Activated T-cell treated with anti-CD3 and anti-CD28 coated beads for 48 hours (primary cell): Measurements from ENCODE around the gene LZTS2.

Experiments used
- DNase-seq: peaks from one replicate; pipeline ENCODE4 v3.0.0-alpha.2; 2020; ENCODE audit warnings: low read depth

LZTS2 gene

GRCh38 chr10:100998991-100999741 is 442 bp upstream of the LZTS2 start:
- DNase-seq = peak; percentile 75

GRCh38 chr10:101000127-101000914 is 713 bp downstream of the LZTS2 start:
- DNase-seq = no peak

- DNase-seq = no peak
Measured at GRCh38 chr10:101000915-101001658, 1.5 kb downstream of the LZTS2 start.

GRCh38 chr10:101001659-101002035 is 2.0 kb downstream of the LZTS2 start:
- DNase-seq = no peak

GRCh38 chr10:101002456-101002855 is 2.8 kb downstream of the LZTS2 start:
- no peak for DNase-seq

GRCh38 chr10:101003639-101004206 is 4.1 kb downstream of the LZTS2 start:
- DNase-seq = no peak

GRCh38 chr10:101005361-101005760 is 5.8 kb downstream of the LZTS2 start:
- DNase-seq = no peak

GRCh38 chr10:101005869-101006567 is 6.4 kb downstream of the LZTS2 start:
- DNase-seq = no peak

- no peak for DNase-seq
Measured at GRCh38 chr10:101006593-101007098, 7.0 kb downstream of the LZTS2 start.

- no peak for DNase-seq
Measured at GRCh38 chr10:101007099-101007711, 7.6 kb downstream of the LZTS2 start.

GRCh38 chr10:101007915-101008822 is 8.6 kb downstream of the LZTS2 start:
- no peak for DNase-seq

- DNase-seq = no peak
Measured at GRCh38 chr10:101008823-101009423, 9.3 kb downstream of the LZTS2 start.

- DNase-seq = no peak
Measured at GRCh38 chr10:101010329-101010728, 10.7 kb downstream of the LZTS2 start.

GRCh38 chr10:101011517-101012423 is 12.2 kb downstream of the LZTS2 start:
- DNase-seq = no peak

GRCh38 chr10:101012525-101013364 is 13.1 kb downstream of the LZTS2 start:
- peak; percentile 69 for DNase-seq

- DNase-seq = no peak
Measured at GRCh38 chr10:101013365-101013825, 13.8 kb downstream of the LZTS2 start.

- peak; percentile 69 for DNase-seq
Measured at GRCh38 chr10:101014230-101014884, 14.7 kb downstream of the LZTS2 start.
